ENCODE measurements around the gene TDRD3. TPM values are rescaled to one million over a fixed set of nuclear protein-coding genes. Genes with fewer than 3 reads are reported as not detected.
"Not testable (repeated sequence)": the region's sequence is repeated elsewhere in the genome, so short reads cannot be mapped to it uniquely, and the experiment has no call there.

Gene TDRD3
- total RNA-seq, 2 experiments from 2014 or later = 26.5 to 31.1 TPM

GRCh38 chr13:60379837-60380565, 17.0 kb upstream of the TDRD3 start:
- no peak for DNase-seq
- Mint-ChIP-seq H3K4me1 (peaks cover 3% of the 10 kb centered on the region), H3K27ac (no peak overlapping the region), H3K27me3 (no peaks in the 10 kb centered on the region), H3K36me3 (no peaks in the 10 kb centered on the region), H3K9me3 (peaks cover 4% of the 10 kb centered on the region), H3K4me3 (no peak overlapping the region)
- ATAC-seq (ENCODE audit: low read depth) = no peak
- POLR2A ChIA-PET = no interaction called here

DNA sequence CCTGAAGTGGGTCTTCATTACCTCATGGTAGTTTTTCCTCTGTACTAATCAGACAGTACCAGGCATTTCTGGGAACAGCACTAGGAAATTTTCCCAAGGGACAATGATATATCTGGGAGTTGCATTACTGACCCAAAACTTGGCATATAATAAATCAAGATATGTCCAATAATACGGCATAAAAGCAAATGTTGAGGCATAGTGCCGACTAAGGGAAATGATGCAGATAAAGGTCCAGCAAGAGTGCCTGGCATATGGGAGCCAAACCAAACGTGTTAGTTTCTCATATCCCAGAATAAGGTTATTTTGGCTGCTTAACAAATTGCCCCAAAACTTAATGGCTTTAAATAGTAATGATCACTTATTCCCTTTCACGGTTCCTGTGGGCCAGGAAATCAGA, 12.1 kb upstream of the TDRD3 start:
- H3K4me3 Mint-ChIP-seq = no peak overlapping the region
- no peaks in the 10 kb centered on the region for H3K36me3 Mint-ChIP-seq
- peaks cover 2% of the 10 kb centered on the region for H3K9me3 Mint-ChIP-seq
- H3K27me3 Mint-ChIP-seq = peaks cover 11% of the 10 kb centered on the region
- DNase-seq (no peak), ATAC-seq (ENCODE audit: low read depth) (no peak)
- no peak overlapping the region for H3K27ac Mint-ChIP-seq
- POLR2A ChIA-PET = no interaction called here
- H3K4me1 Mint-ChIP-seq = peaks cover under 1% of the 10 kb centered on the region

DNA sequence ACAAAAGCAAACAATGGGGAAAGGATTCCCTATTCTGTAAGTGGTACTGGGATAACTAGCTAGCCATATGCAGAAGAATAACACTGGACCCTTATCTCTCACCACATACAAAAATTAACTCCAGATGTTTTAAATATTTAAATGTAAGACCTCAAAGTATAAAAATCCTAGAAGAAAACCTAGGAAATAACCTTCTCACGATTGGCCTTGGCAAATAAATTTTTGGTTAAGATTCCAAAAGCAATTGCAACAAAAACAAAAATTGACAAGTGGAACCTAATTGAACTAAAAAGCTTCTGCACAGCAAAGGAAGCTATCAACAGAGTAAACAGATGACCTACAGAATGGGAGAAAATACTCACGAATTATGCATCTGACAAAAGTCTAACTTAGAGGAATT, 10.8 kb upstream of the TDRD3 start:
- H3K4me1 Mint-ChIP-seq = no peaks in the 10 kb centered on the region
- H3K27ac Mint-ChIP-seq = no peak overlapping the region
- DNase-seq = no peak
- peaks cover 11% of the 10 kb centered on the region for H3K27me3 Mint-ChIP-seq
- POLR2A ChIA-PET = no interaction called here
- no peak overlapping the region for H3K4me3 Mint-ChIP-seq
- ATAC-seq (ENCODE audit: low read depth) = no peak
- H3K36me3 Mint-ChIP-seq = no peaks in the 10 kb centered on the region
- H3K9me3 Mint-ChIP-seq = no peaks in the 10 kb centered on the region

GRCh38 chr13:60392131-60392530, 4.9 kb upstream of the TDRD3 start:
- Mint-ChIP-seq H3K27me3 (peaks cover 9% of the 10 kb centered on the region), H3K4me1 (no peaks in the 10 kb centered on the region), H3K9me3 (no peaks in the 10 kb centered on the region), H3K4me3 (no peak overlapping the region), H3K36me3 (no peaks in the 10 kb centered on the region), H3K27ac (no peak overlapping the region)
- POLR2A ChIA-PET = no interaction called here
- no peak for ATAC-seq (ENCODE audit: low read depth)
- DNase-seq = no peak

- ATAC-seq (ENCODE audit: low read depth) = peak; percentile 86
- POLR2A ChIA-PET = interaction anchor here (1.3 kb wide), 1 partner anchor 35 kb away, joined by 5 read pairs; no protein-coding TSS in a partner anchor
- peak overlapping the region; percentile 93 for H3K27ac Mint-ChIP-seq
These were observed 843 bp upstream of the TDRD3 start for GRCh38 chr13:60395971-60396782.

DNA sequence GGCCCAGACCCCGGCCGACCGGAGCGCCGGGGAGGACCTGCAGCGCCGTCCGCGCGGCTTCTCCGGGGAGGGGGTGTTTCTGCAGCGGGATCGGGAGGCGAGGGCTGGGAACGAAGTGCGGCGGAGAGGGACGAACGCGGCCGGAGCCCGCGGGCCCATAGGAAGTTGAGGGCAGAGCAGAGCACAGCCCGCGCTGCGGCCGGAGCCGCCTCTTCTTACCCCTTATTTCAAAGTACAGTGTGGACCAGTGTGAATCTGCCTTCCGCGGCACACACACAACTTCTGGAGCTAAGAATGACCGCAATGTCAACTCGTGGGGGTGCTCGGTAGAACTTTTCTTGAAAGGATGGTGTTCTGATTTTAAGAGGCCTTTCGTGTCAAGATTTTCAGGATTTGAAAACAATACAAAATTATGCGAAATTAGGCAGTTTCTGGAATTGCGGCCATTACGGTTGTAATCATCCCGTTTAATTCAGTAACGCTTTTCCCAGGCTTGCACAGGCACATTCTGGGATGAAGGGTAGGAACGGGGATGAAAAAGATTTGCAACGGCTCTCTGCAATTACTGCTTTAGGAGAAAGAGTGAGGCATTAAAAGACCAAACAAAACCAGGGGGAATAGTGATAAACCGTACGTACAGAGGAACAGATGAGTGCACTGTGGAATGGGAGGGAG, 821 bp downstream of the TDRD3 start:
- peak overlapping the region; percentile 97 for H3K27ac Mint-ChIP-seq
- H3K27me3 Mint-ChIP-seq = peaks cover 4% of the 10 kb centered on the region
- POLR2A ChIA-PET = no interaction called here
- ATAC-seq (ENCODE audit: low read depth) (peak; percentile 9), DNase-seq (no peak)
- H3K36me3 Mint-ChIP-seq = no peaks in the 10 kb centered on the region
- H3K4me3 Mint-ChIP-seq = peak overlapping the region; percentile 91
- H3K9me3 Mint-ChIP-seq = no peaks in the 10 kb centered on the region
- H3K4me1 Mint-ChIP-seq = peaks cover 23% of the 10 kb centered on the region

More at GRCh38 chr13:60395971-60396782, 843 bp upstream of the TDRD3 start:
- no peaks in the 10 kb centered on the region for H3K9me3 Mint-ChIP-seq
- peak; percentile 88 for DNase-seq
- no peaks in the 10 kb centered on the region for H3K36me3 Mint-ChIP-seq
- peaks cover 16% of the 10 kb centered on the region for H3K4me1 Mint-ChIP-seq
- peaks cover 5% of the 10 kb centered on the region for H3K27me3 Mint-ChIP-seq
- H3K4me3 Mint-ChIP-seq = peak overlapping the region; percentile 96

- DNase-seq (no peak), ATAC-seq (ENCODE audit: low read depth) (no peak)
- Mint-ChIP-seq H3K36me3 (no peaks in the 10 kb centered on the region), H3K4me3 (peak overlapping the region; percentile 91), H3K27me3 (peaks cover 3% of the 10 kb centered on the region), H3K4me1 (peaks cover 23% of the 10 kb centered on the region), H3K27ac (peak overlapping the region; percentile 97), H3K9me3 (no peaks in the 10 kb centered on the region)
- POLR2A ChIA-PET = no interaction called here
These were observed 1.4 kb downstream of the TDRD3 start for GRCh38 chr13:60398379-60398891.

GRCh38 chr13:60398907-60399589, 2.0 kb downstream of the TDRD3 start:
- H3K36me3 Mint-ChIP-seq = no peaks in the 10 kb centered on the region
- no peaks in the 10 kb centered on the region for H3K27me3 Mint-ChIP-seq
- DNase-seq (no peak), ATAC-seq (ENCODE audit: low read depth) (no peak)
- H3K4me3 Mint-ChIP-seq = peak overlapping the region; percentile 91
- no peaks in the 10 kb centered on the region for H3K9me3 Mint-ChIP-seq
- POLR2A ChIA-PET = no interaction called here
- H3K4me1 Mint-ChIP-seq = peaks cover 23% of the 10 kb centered on the region
- no peak overlapping the region for H3K27ac Mint-ChIP-seq

- ATAC-seq (ENCODE audit: low read depth) = no peak
- Mint-ChIP-seq H3K27me3 (no peaks in the 10 kb centered on the region), H3K27ac (no peak overlapping the region), H3K4me3 (no peak overlapping the region), H3K9me3 (peaks cover 5% of the 10 kb centered on the region), H3K4me1 (peaks cover 23% of the 10 kb centered on the region), H3K36me3 (peaks cover 14% of the 10 kb centered on the region)
- DNase-seq = no peak
- POLR2A ChIA-PET = no interaction called here
These were observed 5.0 kb downstream of the TDRD3 start for GRCh38 chr13:60402022-60402421.

GRCh38 chr13:60407095-60407494, 10.1 kb downstream of the TDRD3 start:
- POLR2A ChIA-PET = no interaction called here
- Mint-ChIP-seq H3K36me3 (peaks cover 37% of the 10 kb centered on the region), H3K27me3 (no peaks in the 10 kb centered on the region), H3K4me3 (no peak overlapping the region), H3K9me3 (peaks cover 11% of the 10 kb centered on the region), H3K27ac (no peak overlapping the region), H3K4me1 (peaks cover 7% of the 10 kb centered on the region)
- no peak for ATAC-seq (ENCODE audit: low read depth)
- DNase-seq = no peak

- peaks cover 37% of the 10 kb centered on the region for H3K36me3 Mint-ChIP-seq
- H3K27me3 Mint-ChIP-seq; H3K4me3 Mint-ChIP-seq; H3K27ac Mint-ChIP-seq; ATAC-seq (ENCODE audit: low read depth); POLR2A ChIA-PET; H3K4me1 Mint-ChIP-seq; DNase-seq: not testable (repeated sequence)
- H3K9me3 Mint-ChIP-seq = peaks cover 11% of the 10 kb centered on the region
These were observed 10.8 kb downstream of the TDRD3 start for GRCh38 chr13:60407852-60408251.

DNA sequence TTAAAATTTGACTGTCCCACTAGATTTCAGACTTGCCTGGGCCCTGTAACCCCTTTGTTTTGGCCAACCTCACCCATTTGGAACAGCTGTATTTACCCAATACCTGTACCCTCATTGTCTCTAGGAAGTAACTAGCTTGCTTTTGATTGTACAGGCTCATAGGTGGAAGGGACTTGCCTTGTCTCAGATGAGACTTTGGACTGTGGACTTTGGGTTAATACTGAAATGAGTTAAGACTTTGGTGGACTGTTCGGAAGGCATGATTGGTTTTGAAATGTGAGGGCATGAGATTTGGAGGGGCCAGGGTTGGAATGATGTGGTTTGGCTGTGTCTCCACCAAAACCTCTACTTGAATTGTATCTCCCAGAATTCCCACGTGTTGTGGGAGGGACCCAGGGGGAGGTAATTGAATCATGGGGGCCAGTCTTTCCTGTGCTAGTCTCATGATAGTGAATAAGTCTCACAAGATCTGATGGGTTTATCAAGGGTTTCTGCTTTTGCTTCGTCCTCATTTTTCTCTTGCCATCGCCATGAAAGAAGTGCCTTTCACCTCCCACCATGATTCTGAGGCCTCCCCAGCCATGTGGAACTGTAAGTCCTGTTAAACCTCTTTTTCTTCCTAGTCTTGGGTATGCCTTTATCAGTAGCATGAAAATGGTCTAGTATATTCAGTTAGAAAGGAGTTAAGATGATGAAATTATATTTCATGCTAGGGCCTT, 12.7 kb downstream of the TDRD3 start:
- H3K4me1 Mint-ChIP-seq; ATAC-seq (ENCODE audit: low read depth); DNase-seq; H3K27ac Mint-ChIP-seq; H3K4me3 Mint-ChIP-seq; POLR2A ChIA-PET; H3K27me3 Mint-ChIP-seq: not testable (repeated sequence)
- peaks cover 37% of the 10 kb centered on the region for H3K36me3 Mint-ChIP-seq
- peaks cover 11% of the 10 kb centered on the region for H3K9me3 Mint-ChIP-seq
